H1 (cell line): ENCODE data around the gene SLC9A3. TPM values are rescaled to one million over a fixed set of nuclear protein-coding genes. Genes with fewer than 3 reads are reported as not detected.

Source experiments
- CTCF ChIA-PET: fragments of 300-600 bp; sonication (Branson Sonifier 250); formaldehyde crosslinking; loops from one replicate; lab custom pipeline; 2021; ENCODE audit not compliant: partially characterized antibody; lab: Charles Lee
- POLR2A ChIA-PET: fragments of 300-600 bp; sonication (Branson Sonifier 250); formaldehyde crosslinking; loops from one replicate; lab custom pipeline; 2021; ENCODE audit warnings: inconsistent platforms; ENCODE audit not compliant: partially characterized antibody; lab: Charles Lee
- DNase-seq, 2 experiments: peaks; one replicate each; pipeline versions ENCODE4 v3.0.0 to v3.0.0-alpha.2; 2010 to 2022; ENCODE audit warnings: low spot score in 2 of 2, low read depth in 1 of 2, mixed read lengths in 1 of 2
- FAIRE-seq: peaks from 2 replicates; lab custom pipeline; 2011; peaks lifted over from hg19 to GRCh38; lab: Jason Lieb, UNC
- H2AFZ ChIP-seq: 2 replicates; pipeline ENCODE4 v1.8.1; 2012; ENCODE audit warnings: low read length, inconsistent platforms
- H2AK5ac ChIP-seq: 2 replicates; pipeline ENCODE4 v1.6.1; 2013; ENCODE audit warnings: low read depth, low read length
- H2BK120ac ChIP-seq: replicated peaks from 2 replicates; pipeline ENCODE3; 2013; ENCODE audit warnings: low read depth, low read length, inconsistent platforms
- H2BK12ac ChIP-seq: 2 replicates; pipeline ENCODE4 v1.6.1; 2013; ENCODE audit warnings: low read depth, low read length
- H2BK15ac ChIP-seq: 2 replicates; pipeline ENCODE4 v1.6.1; 2013; ENCODE audit warnings: low read length
- H2BK20ac ChIP-seq: 2 replicates; pipeline ENCODE4 v1.6.1; 2013; ENCODE audit warnings: low read length
- H2BK5ac ChIP-seq: 2 replicates; pipeline ENCODE4 v1.6.1; 2013; ENCODE audit warnings: low read depth, low read length
- H3K14ac ChIP-seq: 2 replicates; pipeline ENCODE4 v1.6.1; 2013; ENCODE audit warnings: inconsistent platforms; ENCODE audit not compliant: insufficient read length
- H3K18ac ChIP-seq: 2 replicates; pipeline ENCODE4 v1.6.1; 2013; ENCODE audit warnings: low read length; ENCODE audit errors: extremely low read depth
- H3K23ac ChIP-seq: 2 replicates; pipeline ENCODE4 v1.6.1; 2013; ENCODE audit warnings: inconsistent platforms; ENCODE audit not compliant: insufficient read length
- H3K23me2 ChIP-seq: 2 replicates; pipeline ENCODE4 v1.6.1; 2013; ENCODE audit warnings: low read depth, low read length
- H3K27ac ChIP-seq: 2 replicates; pipeline ENCODE4 v1.6.1; 2011; ENCODE audit warnings: low read depth, low read length, inconsistent platforms
- H3K27me3 ChIP-seq, 4 experiments: replicated peaks in 1 of 4; 1 replicate in 1 of 4; 2 replicates in 3 of 4; pipeline versions ENCODE4 v1.6.1 to v1.8.1; 2011 to 2013; ENCODE audit warnings: low read length in 3 of 4, mild to moderate bottlenecking in 3 of 4, inconsistent platforms in 2 of 4, mixed read lengths in 2 of 4, moderate library complexity in 1 of 4; ENCODE audit not compliant: control insufficient read depth in 3 of 4, insufficient read depth in 3 of 4; ENCODE audit errors: extremely low read depth in 1 of 4
- H3K36me3 ChIP-seq, 4 experiments: 2 replicates each; pipeline versions ENCODE4 v1.6.1 to v1.8.1; 2011 to 2013; ENCODE audit warnings: mild to moderate bottlenecking in 4 of 4, low read length in 3 of 4, moderate library complexity in 2 of 4, control low read depth in 1 of 4, inconsistent platforms in 1 of 4; ENCODE audit not compliant: insufficient read depth in 4 of 4, control insufficient read depth in 2 of 4
- H3K4ac ChIP-seq: replicated peaks from 2 replicates; pipeline ENCODE3; 2013; ENCODE audit warnings: low read length, low read depth, mixed read lengths, inconsistent platforms; ENCODE audit not compliant: insufficient read length
- H3K4me1 ChIP-seq, 4 experiments: replicated peaks in 1 of 4; 1 replicate in 1 of 4; 2 replicates in 3 of 4; pipeline versions ENCODE4 v1.6.1 to v1.8.1; 2011 to 2013; ENCODE audit warnings: low read length in 3 of 4, inconsistent platforms in 2 of 4, mixed read lengths in 1 of 4; ENCODE audit not compliant: insufficient read depth in 4 of 4, control insufficient read depth in 3 of 4
- H3K4me2 ChIP-seq, 2 experiments: 2 replicates each; pipeline versions ENCODE4 v1.6.1 to v1.8.1; 2011 to 2013; ENCODE audit warnings: low read depth in 2 of 2, low read length in 2 of 2, control low read depth in 1 of 2, inconsistent platforms in 1 of 2, mild to moderate bottlenecking in 1 of 2; ENCODE audit not compliant: insufficient read depth in 1 of 2
- H3K4me3 ChIP-seq, 4 experiments: fragments of 200-600, 300-600 bp in 1 of 4; sonication (generic), shearing (Covaris generic), sonication (Bioruptor Twin) in 1 of 4; 2 replicates each; pipeline versions ENCODE4 v1.5.1 to v1.8.1; 2011 to 2016; ENCODE audit warnings: low read length in 4 of 4, low read depth in 3 of 4, control low read depth in 2 of 4, inconsistent platforms in 2 of 4, mild to moderate bottlenecking in 2 of 4, mixed read lengths in 1 of 4, moderate library complexity in 1 of 4; ENCODE audit not compliant: insufficient read depth in 2 of 4; ENCODE audit errors: extremely low read depth in 1 of 4
- H3K56ac ChIP-seq: replicated peaks from 2 replicates; pipeline ENCODE3; 2013; ENCODE audit warnings: low read depth, mild to moderate bottlenecking, mixed read lengths, low read length, inconsistent platforms; ENCODE audit not compliant: insufficient read length
- H3K79me1 ChIP-seq: 2 replicates; pipeline ENCODE4 v1.6.1; 2013; ENCODE audit warnings: low read depth, low read length, control low read depth
- H3K79me2 ChIP-seq, 2 experiments: 2 replicates each; pipeline versions ENCODE4 v1.6.1 to v1.8.1; 2012 to 2013; ENCODE audit warnings: low read length in 2 of 2, mild to moderate bottlenecking in 2 of 2, inconsistent platforms in 1 of 2; ENCODE audit not compliant: insufficient read depth in 2 of 2, control insufficient read depth in 1 of 2
- H3K9ac ChIP-seq, 4 experiments: replicated peaks in 1 of 4; 1 replicate in 1 of 4; 2 replicates in 3 of 4; pipeline versions ENCODE4 v1.6.1 to v1.8.1; 2011 to 2013; ENCODE audit warnings: low read depth in 3 of 4, low read length in 3 of 4, control low read depth in 2 of 4, mild to moderate bottlenecking in 2 of 4, moderate library complexity in 2 of 4, inconsistent platforms in 1 of 4; ENCODE audit errors: extremely low read depth in 1 of 4
- H3K9me3 ChIP-seq, 2 experiments: 2 replicates each; pipeline versions ENCODE4 v1.6.1 to v1.8.1; 2012 to 2013; ENCODE audit warnings: mild to moderate bottlenecking in 2 of 2, moderate library complexity in 2 of 2, control low read depth in 1 of 2, inconsistent platforms in 1 of 2, low read depth in 1 of 2, low read length in 1 of 2, mixed read lengths in 1 of 2; ENCODE audit not compliant: insufficient read depth in 2 of 2
- H4K20me1 ChIP-seq, 2 experiments: replicated peaks in 1 of 2; 2 replicates each; pipeline versions ENCODE3 to v1.8.1; 2011 to 2013; ENCODE audit warnings: inconsistent platforms in 2 of 2, low read length in 2 of 2, mild to moderate bottlenecking in 1 of 2; ENCODE audit not compliant: insufficient read depth in 2 of 2, control insufficient read depth in 1 of 2
- H4K5ac ChIP-seq: 2 replicates; pipeline ENCODE4 v1.6.1; 2013; ENCODE audit warnings: low read length, low read depth, mixed read lengths, inconsistent platforms; ENCODE audit not compliant: insufficient read length
- H4K8ac ChIP-seq: 2 replicates; pipeline ENCODE4 v1.8.0; 2013; ENCODE audit warnings: mild to moderate bottlenecking, moderate library complexity, low read length, inconsistent platforms; ENCODE audit not compliant: insufficient read depth; ENCODE audit errors: extremely low read depth
- H4K91ac ChIP-seq: replicated peaks from 2 replicates; pipeline ENCODE3; 2013; ENCODE audit warnings: low read length, mixed read lengths, inconsistent platforms; ENCODE audit not compliant: insufficient read length
- BACH1 ChIP-seq: IDR thresholded peaks from 2 replicates; pipeline ENCODE4 v1.6.1; 2012; ENCODE audit warnings: low read length, improper control_type of control experiment
- CTCF ChIP-seq, 3 experiments: IDR thresholded peaks; 1 replicate in 2 of 3; 2 replicates in 1 of 3; pipeline versions ENCODE4 v1.5.1 to v1.6.1; 2011; ENCODE audit warnings: low read length in 3 of 3, mild to moderate bottlenecking in 3 of 3, inconsistent platforms in 2 of 3, low read depth in 1 of 3, moderate library complexity in 1 of 3; ENCODE audit not compliant: insufficient read depth in 1 of 3; ENCODE audit errors: control extremely low read depth in 1 of 3
- GABPA ChIP-seq: IDR thresholded peaks from 2 replicates; pipeline ENCODE4 v1.6.1; 2011; ENCODE audit warnings: mild to moderate bottlenecking, low read length, moderate library complexity, borderline replicate concordance; ENCODE audit not compliant: insufficient read depth
- KDM5A ChIP-seq: fragments of 200-600 bp; IDR thresholded peaks from 2 replicates; pipeline ENCODE4 v1.7.1; 2012; ENCODE audit warnings: mild to moderate bottlenecking, low read length, inconsistent platforms, mixed read lengths
- MAFK ChIP-seq: IDR thresholded peaks from 2 replicates; pipeline ENCODE4 v1.6.1; 2012; ENCODE audit warnings: low read depth, mild to moderate bottlenecking, improper control_type of control experiment, low read length
- RNF2 ChIP-seq: fragments of 200-900, 300-1000 bp; sonication (generic); IDR thresholded peaks from 2 replicates; pipeline ENCODE4 v1.7.1; 2016; ENCODE audit warnings: borderline replicate concordance, low read depth, mild to moderate bottlenecking, antibody characterized with exemption, low read length; ENCODE audit not compliant: poor library complexity, severe bottlenecking; ENCODE audit errors: missing control alignments
- WGBS, 2 experiments: shearing (Covaris generic) in 1 of 2; methylation state at CpG; one replicate each; pipeline versions ENCODE4 v1.1.6 to v1.1.7; 2013 to 2015; ENCODE audit warnings: low lambda C conversion rate in 2 of 2, mixed read lengths in 2 of 2, inconsistent platforms in 1 of 2, low coverage in 1 of 2, missing lambda C conversion rate in 1 of 2; ENCODE audit not compliant: insufficient replicate concordance in 2 of 2, insufficient coverage in 1 of 2, insufficient read length in 1 of 2; ENCODE audit errors: extremely low coverage in 1 of 2, missing lambda C conversion rate in 1 of 2; 5-methylcytosine and 5-hydroxymethylcytosine counted together
- polyA plus RNA-seq, 7 experiments: library from polyadenylated mRNA; depleted of rRNA in 3 of 7; stranded (reverse) in 5 of 7; unstranded in 2 of 7; fragments of >200 nt in 5 of 7; fragments of 200-250 nt in 2 of 7; gene quantifications; 1 replicate in 5 of 7; 2 replicates in 1 of 7; 4 replicates in 1 of 7; pipeline versions ENCODE4 v1.2.1 to v1.2.3, GENCODE V29; 2011 to 2013; ENCODE audit warnings: missing spikeins in 2 of 7, mixed read lengths in 2 of 7
- total RNA-seq: library from RNA; stranded (reverse); fragmentation: NEBNext Ultra II Directional; extraction: Animal tissue kit (Norgen Biotek cat#: 25700); gene quantifications from 2 replicates; pipeline ENCODE4 v1.2.1, GENCODE V29; 2021

Gene SLC9A3
- total and polyA plus RNA-seq, 2 of the 8 experiments (the other 6 are each of a cell fraction or from before 2014, with no cell fraction given): 0.95 to 1.0 TPM

GRCh38 chr5:479566-480319 is 44.5 kb downstream of the SLC9A3 start:
- H3K4ac ChIP-seq: no peak overlapping the region
- no peak overlapping the region for H3K9ac ChIP-seq
- no peak overlapping the region for H4K91ac ChIP-seq
- H3K27me3 ChIP-seq: peaks cover 12 to 22% (median 21%) of the 10 kb centered on the region in 4 experiments
- H3K27ac ChIP-seq: no peak overlapping the region
- H2BK20ac ChIP-seq: no peak overlapping the region
- H3K23ac ChIP-seq: no peak overlapping the region
- no peaks in the 10 kb centered on the region for H3K79me1 ChIP-seq
- no peak overlapping the region for H2AFZ ChIP-seq
- H3K56ac ChIP-seq: no peak overlapping the region
- no peak overlapping the region for H2BK12ac ChIP-seq
- POLR2A ChIA-PET: interaction anchor here (0.6 to 1.4 kb wide), 2 partner anchors 191 to 331 kb away, joined by 3 read pairs; no protein-coding TSS in a partner anchor
- peaks cover 4 to 14% of the 10 kb centered on the region in 2 experiments for H4K20me1 ChIP-seq
- H2BK120ac ChIP-seq: no peak overlapping the region
- peaks cover 5% of the 10 kb centered on the region; the same call in 1 of the 2 replicates for H3K23me2 ChIP-seq
- H2AK5ac ChIP-seq: no peak overlapping the region
- H3K4me2 ChIP-seq: no peak overlapping the region
- FAIRE-seq (no peak), DNase-seq (no peak)
- CTCF ChIA-PET: interaction anchor here (0.7 to 1.2 kb wide), 2 partner anchors 10 to 11 kb away, joined by 3 read pairs; no protein-coding TSS in a partner anchor
- H3K18ac ChIP-seq: no peak overlapping the region
- no peak overlapping the region for H2BK5ac ChIP-seq
- no peak overlapping the region for H3K14ac ChIP-seq
- no peak overlapping the region for H3K4me3 ChIP-seq
- TF ChIP-seq KDM5A (no peak), BACH1 (no peak), GABPA (no peak), RNF2 (no peak), MAFK (no peak), CTCF (IDR thresholded peaks at IDR 0.05; ENCODE audit: control extremely low read depth in 1 of 3, insufficient read depth in 1 of 3, low read depth in 1 of 3, low read length in 3 of 3) (no peak)
- H2BK15ac ChIP-seq: no peak overlapping the region
- no peaks in the 10 kb centered on the region for H3K79me2 ChIP-seq
- no peaks in the 10 kb centered on the region for H3K36me3 ChIP-seq
- no peak overlapping the region for H4K8ac ChIP-seq
- peaks cover 0 to 6% (median 4%) of the 10 kb centered on the region in 4 experiments; a peak in 3 of 7 replicates for H3K4me1 ChIP-seq
- H4K5ac ChIP-seq: no peak overlapping the region
- WGBS, 2 experiments: 90% methylated on average over 32 of the region's 34 CpGs; no CpG with 5 or more reads in 1 of the 2 experiments
- no peaks in the 10 kb centered on the region for H3K9me3 ChIP-seq
